ENCODE results near the gene PLET1.

PLET1 gene

GRCh38 chr11:112288021-112288420, 27.4 kb upstream of the PLET1 start:
- no peak for TF ChIP-seq CTCF (IDR thresholded peaks at IDR 0.05; ENCODE audit: borderline replicate concordance, control extremely low read depth, extremely low read depth, insufficient read depth, missing control alignments)
- in situ Hi-C loops (cut with MboI; ENCODE audit: low sequenced_read_pairs, unreplicated experiment) = loop anchor here (10.0 to 25.0 kb wide), 2 partner anchors 507 to 999 kb away; no protein-coding TSS in a partner anchor
- DNase-seq (ENCODE audit: low spot score) = no peak

- in situ Hi-C loops (cut with MboI; ENCODE audit: low sequenced_read_pairs, unreplicated experiment) = loop anchor here (10.0 to 25.0 kb wide), 2 partner anchors 509 to 1001 kb away; no protein-coding TSS in a partner anchor
These were observed 25.2 kb upstream of the PLET1 start for GRCh38 chr11:112285841-112286311.

GRCh38 chr11:112281726-112282125, 21.1 kb upstream of the PLET1 start:
- TF ChIP-seq CTCF (IDR thresholded peaks at IDR 0.05; ENCODE audit: borderline replicate concordance, control extremely low read depth, extremely low read depth, insufficient read depth, missing control alignments) = no peak
- DNase-seq (ENCODE audit: low spot score) = no peak
- in situ Hi-C loops (cut with MboI; ENCODE audit: low sequenced_read_pairs, unreplicated experiment) = loop anchor here (10.0 to 25.0 kb wide), 2 partner anchors 513 to 1006 kb away; no protein-coding TSS in a partner anchor

More at GRCh38 chr11:112285841-112286311, 25.2 kb upstream of the PLET1 start:
- no peak for DNase-seq (ENCODE audit: low spot score)
- TF ChIP-seq CTCF (IDR thresholded peaks at IDR 0.05; ENCODE audit: borderline replicate concordance, control extremely low read depth, extremely low read depth, insufficient read depth, missing control alignments) = no peak

- in situ Hi-C loops (cut with MboI; ENCODE audit: low sequenced_read_pairs, unreplicated experiment) = loop anchor here (10.0 to 25.0 kb wide), 2 partner anchors 514 to 1007 kb away; no protein-coding TSS in a partner anchor
- DNase-seq (ENCODE audit: low spot score) = peak; percentile 83
- peak; percentile 77 for TF ChIP-seq CTCF (IDR thresholded peaks at IDR 0.05; ENCODE audit: borderline replicate concordance, control extremely low read depth, extremely low read depth, insufficient read depth, missing control alignments)
These were observed 19.8 kb upstream of the PLET1 start for GRCh38 chr11:112280268-112281126.

- TF ChIP-seq CTCF (IDR thresholded peaks at IDR 0.05; ENCODE audit: borderline replicate concordance, control extremely low read depth, extremely low read depth, insufficient read depth, missing control alignments) = peak; percentile 89
- peak; percentile 80 for DNase-seq (ENCODE audit: low spot score)
- in situ Hi-C loops (cut with MboI; ENCODE audit: low sequenced_read_pairs, unreplicated experiment) = loop anchor here (5.0 to 25.0 kb wide), 3 partner anchors 58 to 1007 kb away; no protein-coding TSS in a partner anchor
These were observed 19.2 kb upstream of the PLET1 start for GRCh38 chr11:112279901-112280267.

GRCh38 chr11:112278803-112279202, 18.1 kb upstream of the PLET1 start:
- in situ Hi-C loops (cut with MboI; ENCODE audit: low sequenced_read_pairs, unreplicated experiment) = loop anchor here (5.0 to 25.0 kb wide), 2 partner anchors 57 to 1008 kb away; no protein-coding TSS in a partner anchor
- no peak for TF ChIP-seq CTCF (IDR thresholded peaks at IDR 0.05; ENCODE audit: borderline replicate concordance, control extremely low read depth, extremely low read depth, insufficient read depth, missing control alignments)

More at GRCh38 chr11:112278803-112279202, 18.1 kb upstream of the PLET1 start:
- DNase-seq (ENCODE audit: low spot score) = no peak

All from GM13976 (cell line).